IMR-90 (cell line): Measurements from ENCODE around the gene ENPP7.

Source experiments
- FOS ChIP-seq: fragments of 150-350 bp; IDR thresholded peaks from 2 replicates; pipeline ENCODE4 v1.6.1; 2016; ENCODE audit warnings: low read depth, low read length
- POLR2A ChIP-seq: IDR thresholded peaks from 2 replicates; pipeline ENCODE4 v1.6.1; 2012; ENCODE audit warnings: mild to moderate bottlenecking, low read depth, low read length
- TF ChIP-seq, protein P1 (sequence below): fragments of 150-350 bp; IDR thresholded peaks from 2 replicates; pipeline ENCODE4 v1.6.1; 2017; ENCODE audit warnings: mild to moderate bottlenecking, antibody characterized with exemption, low read length, low read depth
- TF ChIP-seq, protein P2 (sequence below): conservative IDR thresholded peaks from 2 replicates; pipeline ENCODE4 v1.5.1; 2012; ENCODE audit warnings: mild to moderate bottlenecking, low read depth, low read length, improper control_type of control experiment

DNA sequence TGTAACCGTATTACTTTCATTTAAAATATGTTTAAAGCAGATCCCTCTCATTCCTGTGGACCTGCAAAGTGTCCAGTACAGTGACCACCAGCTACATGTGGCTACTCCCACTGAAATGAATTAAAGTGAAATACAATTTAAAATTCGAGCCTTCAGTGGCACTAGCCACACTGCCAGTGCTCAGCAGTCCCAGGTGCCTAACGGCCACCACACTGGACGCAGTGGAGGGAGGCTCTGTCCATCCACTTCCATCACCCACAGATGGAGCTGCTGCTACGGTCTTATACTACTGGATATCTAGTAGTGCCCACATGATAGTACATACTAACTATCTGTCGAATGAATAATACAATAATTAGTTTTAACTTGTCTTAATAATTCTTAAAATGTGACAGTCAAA is 44.9 kb downstream of the ENPP7 start:
- TF ChIP-seq FOS (no peak), POLR2A (no peak)
- TF ChIP-seq, protein P1, sequence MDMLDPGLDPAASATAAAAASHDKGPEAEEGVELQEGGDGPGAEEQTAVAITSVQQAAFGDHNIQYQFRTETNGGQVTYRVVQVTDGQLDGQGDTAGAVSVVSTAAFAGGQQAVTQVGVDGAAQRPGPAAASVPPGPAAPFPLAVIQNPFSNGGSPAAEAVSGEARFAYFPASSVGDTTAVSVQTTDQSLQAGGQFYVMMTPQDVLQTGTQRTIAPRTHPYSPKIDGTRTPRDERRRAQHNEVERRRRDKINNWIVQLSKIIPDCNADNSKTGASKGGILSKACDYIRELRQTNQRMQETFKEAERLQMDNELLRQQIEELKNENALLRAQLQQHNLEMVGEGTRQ, result no peak
- TF ChIP-seq, protein P2, sequence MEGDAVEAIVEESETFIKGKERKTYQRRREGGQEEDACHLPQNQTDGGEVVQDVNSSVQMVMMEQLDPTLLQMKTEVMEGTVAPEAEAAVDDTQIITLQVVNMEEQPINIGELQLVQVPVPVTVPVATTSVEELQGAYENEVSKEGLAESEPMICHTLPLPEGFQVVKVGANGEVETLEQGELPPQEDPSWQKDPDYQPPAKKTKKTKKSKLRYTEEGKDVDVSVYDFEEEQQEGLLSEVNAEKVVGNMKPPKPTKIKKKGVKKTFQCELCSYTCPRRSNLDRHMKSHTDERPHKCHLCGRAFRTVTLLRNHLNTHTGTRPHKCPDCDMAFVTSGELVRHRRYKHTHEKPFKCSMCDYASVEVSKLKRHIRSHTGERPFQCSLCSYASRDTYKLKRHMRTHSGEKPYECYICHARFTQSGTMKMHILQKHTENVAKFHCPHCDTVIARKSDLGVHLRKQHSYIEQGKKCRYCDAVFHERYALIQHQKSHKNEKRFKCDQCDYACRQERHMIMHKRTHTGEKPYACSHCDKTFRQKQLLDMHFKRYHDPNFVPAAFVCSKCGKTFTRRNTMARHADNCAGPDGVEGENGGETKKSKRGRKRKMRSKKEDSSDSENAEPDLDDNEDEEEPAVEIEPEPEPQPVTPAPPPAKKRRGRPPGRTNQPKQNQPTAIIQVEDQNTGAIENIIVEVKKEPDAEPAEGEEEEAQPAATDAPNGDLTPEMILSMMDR, result no peak
